HUDEP-2 (cell line): ENCODE data around the gene CNPY3.
"Not testable (repeated sequence)": the region's sequence is repeated elsewhere in the genome, so short reads cannot be mapped to it uniquely, and the experiment has no call there.

Source experiments
- DNase-seq, 76 experiments: peaks; one replicate each; lab custom pipeline; 2025; ENCODE audit not compliant: unreplicated experiment in 76 of 76; lab: John Stamatoyannopoulos, UW

Gene CNPY3

GRCh38 chr6:42928986-42929820 is at the start of gene CNPY3:
Gene CNPY3 (plus strand): TSS chr6:42929480. CDS start chr6:42929571, 91 bp downstream.
- DNase-seq, result peak in 75 of 76 experiments; percentile 89 to 99 (median 97)

GRCh38 chr6:42880240-42880817 is 49.0 kb upstream of the CNPY3 start:
- DNase-seq, result peak in 2 of 76 experiments; percentile 30 to 50

GRCh38 chr6:42880871-42881270 is 48.4 kb upstream of the CNPY3 start:
- DNase-seq, result peak in 2 of 76 experiments; percentile 21 to 42

- no peak for DNase-seq
These were observed 43.6 kb upstream of the CNPY3 start for GRCh38 chr6:42885702-42886101.

- not testable (repeated sequence) for DNase-seq
These were observed 41.1 kb upstream of the CNPY3 start for GRCh38 chr6:42888201-42888600.

GRCh38 chr6:42889815-42890214 is 39.5 kb upstream of the CNPY3 start:
- peak in 2 of 76 experiments; percentile 34 to 66 for DNase-seq

GRCh38 chr6:42890311-42891198 is 38.7 kb upstream of the CNPY3 start:
- DNase-seq, result peak in 75 of 76 experiments; percentile 72 to 97 (median 95)

GRCh38 chr6:42891199-42891722 is 38.0 kb upstream of the CNPY3 start:
- no peak for DNase-seq

- DNase-seq, result peak in 70 of 76 experiments; percentile 35 to 92 (median 72)
These were observed 35.0 kb upstream of the CNPY3 start for GRCh38 chr6:42894041-42894828.

GRCh38 chr6:42896178-42896719 is 33.0 kb upstream of the CNPY3 start:
- DNase-seq, result no peak

GRCh38 chr6:42898891-42899361 is 30.4 kb upstream of the CNPY3 start:
- peak in 65 of 76 experiments; percentile 10 to 86 (median 60) for DNase-seq

- no peak for DNase-seq
These were observed 29.4 kb upstream of the CNPY3 start for GRCh38 chr6:42899871-42900270.

- peak in 74 of 76 experiments; percentile 69 to 99 (median 92) for DNase-seq
These were observed 27.7 kb upstream of the CNPY3 start for GRCh38 chr6:42901538-42901957.

- DNase-seq, result peak in 44 of 76 experiments; percentile 10 to 73 (median 34)
These were observed 26.6 kb upstream of the CNPY3 start for GRCh38 chr6:42902429-42903263.

GRCh38 chr6:42904467-42904866 is 24.8 kb upstream of the CNPY3 start:
- no peak for DNase-seq

GRCh38 chr6:42907336-42907735 is 21.9 kb upstream of the CNPY3 start:
- peak in 1 of 76 experiments; percentile 24 for DNase-seq

GRCh38 chr6:42909835-42910234 is 19.4 kb upstream of the CNPY3 start:
- DNase-seq, result peak in 1 of 76 experiments; percentile 9
